ENCODE results near the gene REEP3.

DNA sequence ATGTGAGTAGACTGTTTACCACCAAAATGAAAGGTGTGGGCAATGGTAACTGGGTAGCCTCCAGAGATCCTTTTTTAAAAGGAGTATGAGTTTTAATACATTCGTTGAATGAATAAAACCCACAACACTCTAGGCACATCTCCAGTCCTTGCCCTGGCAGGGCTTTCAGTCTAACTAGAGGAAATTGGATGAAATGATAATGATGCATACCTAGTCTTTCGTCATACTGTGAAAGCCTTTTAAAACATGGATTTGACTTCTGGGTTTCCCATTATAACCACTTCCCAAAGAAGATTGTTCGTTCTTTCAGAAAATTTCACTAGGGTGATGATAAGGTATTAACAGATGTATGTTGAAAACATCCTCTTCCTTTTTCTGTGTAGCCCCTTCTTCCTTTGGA lies 110.8 kb downstream of the REEP3 start:
- TF ChIP-seq, protein P1, sequence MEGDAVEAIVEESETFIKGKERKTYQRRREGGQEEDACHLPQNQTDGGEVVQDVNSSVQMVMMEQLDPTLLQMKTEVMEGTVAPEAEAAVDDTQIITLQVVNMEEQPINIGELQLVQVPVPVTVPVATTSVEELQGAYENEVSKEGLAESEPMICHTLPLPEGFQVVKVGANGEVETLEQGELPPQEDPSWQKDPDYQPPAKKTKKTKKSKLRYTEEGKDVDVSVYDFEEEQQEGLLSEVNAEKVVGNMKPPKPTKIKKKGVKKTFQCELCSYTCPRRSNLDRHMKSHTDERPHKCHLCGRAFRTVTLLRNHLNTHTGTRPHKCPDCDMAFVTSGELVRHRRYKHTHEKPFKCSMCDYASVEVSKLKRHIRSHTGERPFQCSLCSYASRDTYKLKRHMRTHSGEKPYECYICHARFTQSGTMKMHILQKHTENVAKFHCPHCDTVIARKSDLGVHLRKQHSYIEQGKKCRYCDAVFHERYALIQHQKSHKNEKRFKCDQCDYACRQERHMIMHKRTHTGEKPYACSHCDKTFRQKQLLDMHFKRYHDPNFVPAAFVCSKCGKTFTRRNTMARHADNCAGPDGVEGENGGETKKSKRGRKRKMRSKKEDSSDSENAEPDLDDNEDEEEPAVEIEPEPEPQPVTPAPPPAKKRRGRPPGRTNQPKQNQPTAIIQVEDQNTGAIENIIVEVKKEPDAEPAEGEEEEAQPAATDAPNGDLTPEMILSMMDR (conservative IDR thresholded peaks at IDR 0.05; ENCODE audit: low read depth, low read length): no peak
- no peak for TF ChIP-seq EZH2 (IDR thresholded peaks at IDR 0.05; ENCODE audit: borderline replicate concordance, low read depth, low read length, poor library complexity, severe bottlenecking)

Measured in A673 (cell line).